ENCODE data around the gene PTRH1. TPM values are rescaled to one million over a fixed set of nuclear protein-coding genes. Genes with fewer than 3 reads are reported as not detected.

Gene PTRH1
- polyA plus RNA-seq, 1 of the 3 experiments (the other 2 are of a cell fraction): 42.2 TPM

DNA sequence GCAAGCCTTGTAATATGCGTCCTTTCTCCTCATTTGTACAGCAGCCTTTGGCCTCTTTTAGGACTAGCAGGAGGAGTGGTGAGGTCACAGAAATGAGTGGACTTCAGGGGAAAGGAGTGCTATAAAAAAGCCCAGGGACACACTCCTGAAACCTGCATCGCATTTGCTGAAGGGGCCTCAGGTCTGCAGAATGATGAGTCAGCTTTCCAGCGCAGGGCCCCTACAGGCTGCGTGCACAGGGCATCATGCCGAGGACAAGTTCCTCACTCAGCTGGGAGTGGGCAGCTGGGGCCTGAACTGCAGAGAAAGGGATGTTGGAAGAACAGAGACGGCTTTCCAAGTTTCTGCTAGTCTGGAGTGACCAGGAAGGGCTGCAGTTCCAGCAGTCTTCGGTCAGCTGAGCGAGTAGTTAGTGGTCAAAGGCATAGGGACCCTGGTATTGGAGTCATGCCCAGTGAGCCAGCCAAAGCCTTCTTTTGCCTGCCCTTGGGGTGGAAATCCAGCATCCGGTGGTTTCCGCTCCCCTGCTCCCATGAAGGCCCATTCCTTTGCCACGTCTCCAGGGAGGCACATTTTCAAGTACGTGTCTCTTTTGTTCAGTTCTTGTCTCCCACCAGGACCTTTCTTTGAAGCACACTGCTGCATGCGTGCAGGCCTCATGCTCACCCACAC is 26.0 kb downstream of the PTRH1 start:
- no peaks in the 10 kb centered on the region for H3F3A ChIP-seq (replicated peaks; ENCODE audit: insufficient read depth)
- H3K4me3 ChIP-seq (ENCODE audit: low read depth in 2 of 2, low read length in 1 of 2): no peak overlapping the region
- no peaks in the 10 kb centered on the region for H3K27me3 ChIP-seq (ENCODE audit: insufficient read depth)
- ChIA-PET CTCF (interaction anchor here (0.6 kb wide), 1 partner anchor 105 kb away, joined by 4 read pairs; no protein-coding TSS in a partner anchor), POLR2A (no interaction called here)
- peaks cover 18 to 46% of the 10 kb centered on the region in 2 experiments for H3K36me3 ChIP-seq (replicated peaks in 1 of 2; ENCODE audit: control insufficient read depth in 1 of 2, insufficient read depth in 2 of 2, low read length in 1 of 2)
- no peak overlapping the region for H2AFZ ChIP-seq (ENCODE audit: low read depth)
- H3K9ac ChIP-seq: no peak overlapping the region
- no peak for DNase-seq
- H3K9me2 ChIP-seq: no peaks in the 10 kb centered on the region
- no peaks in the 10 kb centered on the region for H3K79me2 ChIP-seq (ENCODE audit: insufficient read depth)
- no peaks in the 10 kb centered on the region for H3K9me3 ChIP-seq
- WGBS (ENCODE audit: low lambda C conversion rate): 94% methylated on average over 11 of the region's 13 CpGs
- H3K27ac ChIP-seq (ENCODE audit: low read depth in 2 of 2, low read length in 1 of 2): no peak overlapping the region
- TF ChIP-seq GATA2 (CRISPR knock-in tag; IDR thresholded peaks at IDR 0.05): no peak
- TF ChIP-seq, protein P1, sequence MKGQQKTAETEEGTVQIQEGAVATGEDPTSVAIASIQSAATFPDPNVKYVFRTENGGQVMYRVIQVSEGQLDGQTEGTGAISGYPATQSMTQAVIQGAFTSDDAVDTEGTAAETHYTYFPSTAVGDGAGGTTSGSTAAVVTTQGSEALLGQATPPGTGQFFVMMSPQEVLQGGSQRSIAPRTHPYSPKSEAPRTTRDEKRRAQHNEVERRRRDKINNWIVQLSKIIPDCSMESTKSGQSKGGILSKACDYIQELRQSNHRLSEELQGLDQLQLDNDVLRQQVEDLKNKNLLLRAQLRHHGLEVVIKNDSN (IDR thresholded peaks at IDR 0.05; ENCODE audit: borderline replicate concordance, low read depth): no peak
- no peak for TF ChIP-seq FOXJ3 (CRISPR knock-in tag; IDR thresholded peaks at IDR 0.05)
- TF ChIP-seq TAF1 (IDR thresholded peaks at IDR 0.05; ENCODE audit: borderline replicate concordance, low read depth, low read length): no peak
- no peak for TF ChIP-seq IRF3 (IDR thresholded peaks at IDR 0.05; ENCODE audit: low read depth, low read length)
- TF ChIP-seq, protein P2, sequence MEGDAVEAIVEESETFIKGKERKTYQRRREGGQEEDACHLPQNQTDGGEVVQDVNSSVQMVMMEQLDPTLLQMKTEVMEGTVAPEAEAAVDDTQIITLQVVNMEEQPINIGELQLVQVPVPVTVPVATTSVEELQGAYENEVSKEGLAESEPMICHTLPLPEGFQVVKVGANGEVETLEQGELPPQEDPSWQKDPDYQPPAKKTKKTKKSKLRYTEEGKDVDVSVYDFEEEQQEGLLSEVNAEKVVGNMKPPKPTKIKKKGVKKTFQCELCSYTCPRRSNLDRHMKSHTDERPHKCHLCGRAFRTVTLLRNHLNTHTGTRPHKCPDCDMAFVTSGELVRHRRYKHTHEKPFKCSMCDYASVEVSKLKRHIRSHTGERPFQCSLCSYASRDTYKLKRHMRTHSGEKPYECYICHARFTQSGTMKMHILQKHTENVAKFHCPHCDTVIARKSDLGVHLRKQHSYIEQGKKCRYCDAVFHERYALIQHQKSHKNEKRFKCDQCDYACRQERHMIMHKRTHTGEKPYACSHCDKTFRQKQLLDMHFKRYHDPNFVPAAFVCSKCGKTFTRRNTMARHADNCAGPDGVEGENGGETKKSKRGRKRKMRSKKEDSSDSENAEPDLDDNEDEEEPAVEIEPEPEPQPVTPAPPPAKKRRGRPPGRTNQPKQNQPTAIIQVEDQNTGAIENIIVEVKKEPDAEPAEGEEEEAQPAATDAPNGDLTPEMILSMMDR (IDR thresholded peaks at IDR 0.05): no peak
- TF ChIP-seq CHD2 (IDR thresholded peaks at IDR 0.05; ENCODE audit: low read length, partially characterized antibody): no peak
- no peak for TF ChIP-seq GABPA (IDR thresholded peaks at IDR 0.05; ENCODE audit: low read depth)
- TF ChIP-seq, protein P3, sequence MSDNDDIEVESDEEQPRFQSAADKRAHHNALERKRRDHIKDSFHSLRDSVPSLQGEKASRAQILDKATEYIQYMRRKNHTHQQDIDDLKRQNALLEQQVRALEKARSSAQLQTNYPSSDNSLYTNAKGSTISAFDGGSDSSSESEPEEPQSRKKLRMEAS (IDR thresholded peaks at IDR 0.05; ENCODE audit: low read depth): no peak
- no peak for TF ChIP-seq MEF2A (IDR thresholded peaks at IDR 0.05; ENCODE audit: borderline replicate concordance, low read depth)
- no peak for TF ChIP-seq RXRA (IDR thresholded peaks at IDR 0.05; ENCODE audit: borderline replicate concordance, low read depth)
- H3K4me1 ChIP-seq (ENCODE audit: control insufficient read depth in 1 of 2, insufficient read depth in 2 of 2, low read depth in 1 of 2, low read length in 1 of 2): peaks cover 0 to 3% of the 10 kb centered on the region in 2 experiments; a peak in 1 of 4 replicates
- H4K20me1 ChIP-seq (ENCODE audit: insufficient read depth): no peaks in the 10 kb centered on the region
- no peak overlapping the region for H3K4me2 ChIP-seq
